Kidney (tissue), 14 donors: ENCODE data around the gene GDI2. TPM values are rescaled to one million over a fixed set of nuclear protein-coding genes. Genes with fewer than 3 reads are reported as not detected.
A peak's percentile ranks its signal among the peaks of the same experiment; 100 is the strongest.

ENCODE experiments used
- DNase-seq, 5 donors: peaks; one replicate each; pipeline ENCODE4 v3.0.0-alpha.2; 2013 to 2020
- FAIRE-seq: peaks from 2 replicates; lab custom pipeline; 2012; peaks lifted over from hg19 to GRCh38; lab: Jason Lieb, UNC
- H3K27ac ChIP-seq, 2 donors: one replicate each; pipeline ENCODE4 v1.7.0; 2013; ENCODE audit warnings: low read depth in 2 of 2, low read length in 2 of 2, inconsistent platforms in 1 of 2
- H3K27me3 ChIP-seq: one replicate; pipeline ENCODE4 v1.7.1; 2013; ENCODE audit warnings: low read length, inconsistent platforms; ENCODE audit not compliant: control insufficient read depth, insufficient read depth
- H3K36me3 ChIP-seq, 3 donors: one replicate each; pipeline versions ENCODE4 v1.7.0 to v1.7.1; 2013; ENCODE audit warnings: low read length in 3 of 3, control low read depth in 1 of 3, inconsistent platforms in 1 of 3; ENCODE audit not compliant: insufficient read depth in 3 of 3, control insufficient read depth in 2 of 3
- H3K4me1 ChIP-seq, 3 donors: one replicate each; pipeline versions ENCODE4 v1.7.0 to v1.7.1; 2013; ENCODE audit warnings: low read length in 3 of 3, inconsistent platforms in 1 of 3, low read depth in 1 of 3; ENCODE audit not compliant: control insufficient read depth in 2 of 3, insufficient read depth in 2 of 3
- H3K4me3 ChIP-seq, 3 donors: one replicate each; pipeline versions ENCODE4 v1.7.0 to v1.8.1; 2013; ENCODE audit warnings: low read length in 3 of 3, control low read depth in 1 of 3, inconsistent platforms in 1 of 3
- H3K9ac ChIP-seq, 3 donors: one replicate each; pipeline versions ENCODE4 v1.7.0 to v1.7.1; 2013; ENCODE audit warnings: low read length in 3 of 3, control low read depth in 1 of 3, inconsistent platforms in 1 of 3
- H3K9me3 ChIP-seq, 3 donors: one replicate each; pipeline versions ENCODE4 v1.7.0 to v1.7.1; 2013; ENCODE audit warnings: low read length in 3 of 3, control low read depth in 1 of 3, inconsistent platforms in 1 of 3; ENCODE audit not compliant: control insufficient read depth in 2 of 3, insufficient read depth in 1 of 3
- CTCF ChIP-seq: IDR thresholded peaks from 3 replicates; pipeline ENCODE4 v1.5.1; 2012; ENCODE audit warnings: mild to moderate bottlenecking, moderate library complexity, borderline replicate concordance; ENCODE audit not compliant: insufficient read depth; ENCODE audit errors: extremely low read depth
- intact Hi-C: fragments of 100-400 bp; cut with DNase I; formaldehyde crosslinking; loops from one replicate; pipeline ENCODE4 v1.11.1; 2022
- polyA plus RNA-seq: library from polyadenylated mRNA; stranded (reverse); fragments of 350-450 nt; fragmentation: Illumina TruSeq; extraction: RNeasy Lipid Tissue Mini Kit (QIAGEN cat#74804); gene quantifications from one replicate; pipeline ENCODE4 v1.2.3, GENCODE V29; 2014; ENCODE audit warnings: low read depth, low replicate concordance; ENCODE audit not compliant: insufficient read depth
- total RNA-seq: library from RNA; stranded (reverse); fragmentation: NEBNext Ultra II Directional; extraction: Animal tissue kit (Norgen Biotek cat#: 25700); gene quantifications from one replicate; pipeline ENCODE4 v1.2.1, GENCODE V29; 2021
- donor health status: control.
- donor health status: control.
- donor health status: control.
- donor health status: control.
- donor health status: control.
- donor health status: DM: yes; HTN: yes; CAD: no.
- donor health status: Normal renal cell carcinoma (clear cell type).

Gene GDI2
- total and polyA plus RNA-seq, 2 donors from 2014 or later: 143 to 168 TPM

GRCh38 chr10:5816170-5816569, 2.9 kb upstream of the GDI2 start:
- intact Hi-C loops: no loop called here

GRCh38 chr10:5814110-5815107, 1.2 kb upstream of the GDI2 start:
- DNase-seq: no peak
- intact Hi-C loops: no loop called here
- no peak for TF ChIP-seq CTCF

More at GRCh38 chr10:5816170-5816569, 2.9 kb upstream of the GDI2 start:
- Histone ChIP-seq H3K4me1 (peaks cover 0 to 9% (median 7%) of the 10 kb centered on the region in 3 donors), H3K27me3 (no peaks in the 10 kb centered on the region), H3K4me3 (no peak overlapping the region), H3K9ac (no peak overlapping the region), H3K36me3 (no peaks in the 10 kb centered on the region), H3K27ac (no peak overlapping the region), H3K9me3 (no peaks in the 10 kb centered on the region)
- no peak for TF ChIP-seq CTCF
- no peak for FAIRE-seq
- no peak for DNase-seq

GRCh38 chr10:5813091-5813340, 218 bp downstream of the GDI2 start:
- peaks cover 0 to 19% (median 19%) of the 10 kb centered on the region in 3 donors for H3K4me1 ChIP-seq

More at GRCh38 chr10:5814110-5815107, 1.2 kb upstream of the GDI2 start:
- no peaks in the 10 kb centered on the region for H3K36me3 ChIP-seq
- no peaks in the 10 kb centered on the region for H3K27me3 ChIP-seq
- H3K4me3 ChIP-seq: peak overlapping the region; percentile 74 to 90 (median 78)
- H3K9ac ChIP-seq: peak overlapping the region; percentile 84 to 90 (median 85)
- no peaks in the 10 kb centered on the region for H3K9me3 ChIP-seq
- H3K4me1 ChIP-seq: peaks cover 0 to 19% (median 17%) of the 10 kb centered on the region in 3 donors
- peak overlapping the region; percentile 97 to 98 for H3K27ac ChIP-seq
- FAIRE-seq: no peak

More at GRCh38 chr10:5813091-5813340, 218 bp downstream of the GDI2 start:
- Histone ChIP-seq H3K9ac (peak overlapping the region; percentile 74 to 91 (median 81)), H3K36me3 (peaks cover 0 to 2% (median 0%) of the 10 kb centered on the region in 3 donors), H3K27ac (peak overlapping the region; percentile 98), H3K9me3 (no peaks in the 10 kb centered on the region), H3K27me3 (no peaks in the 10 kb centered on the region), H3K4me3 (peak overlapping the region; percentile 74 to 96 (median 96))
- TF ChIP-seq CTCF: no peak
- intact Hi-C loops: no loop called here
- DNase-seq (no peak), FAIRE-seq (no peak)
